Stimulated activated CD8-positive, alpha-beta memory T cell treated with anti-CD3 and anti-CD28 coated beads, Interleukin-4, amount 100 ng/mL, for 24 hours (primary cell): ENCODE measurements around the gene LRRC73.
A peak's percentile ranks its signal among the peaks of the same experiment; 100 is the strongest.
"Not testable (repeated sequence)": the region's sequence is repeated elsewhere in the genome, so short reads cannot be mapped to it uniquely, and the experiment has no call there.

Experiments
- DNase-seq: peaks from one replicate; pipeline ENCODE4 v3.0.0-alpha.2; 2020; ENCODE audit warnings: low read depth

Gene LRRC73

GRCh38 chr6:43492673-43493072, 17.5 kb downstream of the LRRC73 start:
- DNase-seq: no peak

GRCh38 chr6:43491750-43492661, 18.1 kb downstream of the LRRC73 start:
- DNase-seq: no peak

- DNase-seq: no peak
These were observed 19.6 kb downstream of the LRRC73 start for GRCh38 chr6:43490523-43490939.

- DNase-seq: no peak
These were observed 20.7 kb downstream of the LRRC73 start for GRCh38 chr6:43489277-43490072.

GRCh38 chr6:43488667-43489276, 21.4 kb downstream of the LRRC73 start:
- no peak for DNase-seq

- no peak for DNase-seq
These were observed 28.4 kb downstream of the LRRC73 start for GRCh38 chr6:43481591-43482236.

- DNase-seq: no peak
These were observed 29.1 kb downstream of the LRRC73 start for GRCh38 chr6:43481075-43481474.

GRCh38 chr6:43478008-43478372, 32.2 kb downstream of the LRRC73 start:
- DNase-seq: no peak

GRCh38 chr6:43477235-43478007, 32.7 kb downstream of the LRRC73 start, which contains the start of gene TJAP1:
TJAP1 (plus strand) TSS chr6:43477570; CDS start chr6:43499002, 21,432 bp downstream.
- peak; percentile 97 for DNase-seq

- DNase-seq: no peak
These were observed 33.4 kb downstream of the LRRC73 start for GRCh38 chr6:43476746-43477145.

- DNase-seq: no peak
These were observed 34.6 kb downstream of the LRRC73 start for GRCh38 chr6:43475516-43475915.

- no peak for DNase-seq
These were observed 37.6 kb downstream of the LRRC73 start for GRCh38 chr6:43472515-43472914.

GRCh38 chr6:43471399-43471798, 38.7 kb downstream of the LRRC73 start:
- DNase-seq: no peak

GRCh38 chr6:43469947-43470346, 40.2 kb downstream of the LRRC73 start:
- DNase-seq: no peak

- no peak for DNase-seq
These were observed 41.1 kb downstream of the LRRC73 start for GRCh38 chr6:43468748-43469681.

- DNase-seq: no peak
These were observed 41.9 kb downstream of the LRRC73 start for GRCh38 chr6:43468240-43468639.

GRCh38 chr6:43467752-43468151, 42.4 kb downstream of the LRRC73 start:
- no peak for DNase-seq

- not testable (repeated sequence) for DNase-seq
These were observed 42.9 kb downstream of the LRRC73 start for GRCh38 chr6:43467265-43467664.

GRCh38 chr6:43465948-43466347, 44.2 kb downstream of the LRRC73 start:
- no peak for DNase-seq

GRCh38 chr6:43464337-43464736, 45.8 kb downstream of the LRRC73 start:
- DNase-seq: no peak
